IPS-20b (cell line): ENCODE results near the gene ALS2CL.

Experiments used
- H3K27ac ChIP-seq: one replicate; pipeline ENCODE4 v1.5.1; 2013; ENCODE audit warnings: low read length
- H3K27me3 ChIP-seq: 2 replicates; pipeline ENCODE4 v1.6.1; 2013; ENCODE audit warnings: mild to moderate bottlenecking, low read length, inconsistent platforms; ENCODE audit not compliant: insufficient read depth
- H3K36me3 ChIP-seq: 2 replicates; pipeline ENCODE4 v1.6.1; 2013; ENCODE audit warnings: low read depth, mild to moderate bottlenecking, inconsistent platforms, low read length, moderate library complexity; ENCODE audit not compliant: insufficient read depth
- H3K4me1 ChIP-seq: 2 replicates; pipeline ENCODE4 v1.6.1; 2013; ENCODE audit warnings: mild to moderate bottlenecking, control low read depth, inconsistent platforms, low read length, moderate library complexity; ENCODE audit not compliant: insufficient read depth
- H3K4me3 ChIP-seq: 2 replicates; pipeline ENCODE4 v1.5.1; 2013; ENCODE audit warnings: mild to moderate bottlenecking, low read length, inconsistent platforms
- H3K9ac ChIP-seq: 2 replicates; pipeline ENCODE4 v1.6.1; 2013; ENCODE audit warnings: low read depth, mild to moderate bottlenecking, inconsistent platforms, low read length, moderate library complexity
- H3K9me3 ChIP-seq: 2 replicates; pipeline ENCODE4 v1.6.1; 2013; ENCODE audit warnings: mild to moderate bottlenecking, low read depth, low read length, inconsistent platforms; ENCODE audit not compliant: insufficient read depth

Gene ALS2CL

DNA sequence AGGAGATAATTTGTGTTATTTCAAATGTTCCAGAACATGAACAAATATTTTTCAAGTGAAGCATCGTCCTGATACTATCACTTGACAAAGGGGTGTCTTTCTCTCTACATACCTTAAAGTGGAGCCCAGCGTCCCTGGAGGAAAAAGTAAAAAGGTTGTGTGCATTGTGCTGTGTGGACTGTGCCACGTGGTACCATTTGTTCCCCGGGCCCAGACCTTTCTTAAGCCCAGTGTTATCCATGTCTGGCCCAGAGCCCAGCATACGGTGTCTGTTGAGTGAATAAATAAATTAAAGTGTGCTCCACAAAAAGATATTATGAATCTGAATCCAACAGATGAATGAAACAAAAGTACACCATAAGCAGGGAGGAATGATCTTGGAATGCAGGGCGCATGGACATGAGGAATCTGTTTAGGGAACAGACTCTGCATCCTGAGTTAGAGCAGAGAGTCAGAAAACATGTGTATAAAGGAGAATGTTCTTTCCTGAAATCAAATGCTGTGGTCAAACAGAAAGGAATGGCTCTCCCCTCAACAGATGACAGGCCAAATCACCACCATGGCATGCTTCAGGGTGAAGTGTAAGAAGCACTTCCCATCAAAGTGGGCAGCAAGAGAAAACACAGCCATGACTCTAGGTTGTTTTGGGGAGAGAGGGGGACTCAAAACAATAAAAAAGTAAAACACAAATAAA, 32.3 kb upstream of the ALS2CL start:
- Histone ChIP-seq H3K36me3 (no peaks in the 10 kb centered on the region), H3K9me3 (no peaks in the 10 kb centered on the region), H3K27ac (no peak overlapping the region), H3K4me3 (no peak overlapping the region), H3K27me3 (no peaks in the 10 kb centered on the region), H3K4me1 (peaks cover 14% of the 10 kb centered on the region), H3K9ac (no peak overlapping the region)

GRCh38 chr3:46724424-46724823, 30.9 kb upstream of the ALS2CL start:
- Histone ChIP-seq H3K4me1 (peaks cover 14% of the 10 kb centered on the region), H3K27me3 (no peaks in the 10 kb centered on the region), H3K36me3 (no peaks in the 10 kb centered on the region), H3K9ac (no peak overlapping the region), H3K27ac (no peak overlapping the region), H3K4me3 (no peak overlapping the region), H3K9me3 (no peaks in the 10 kb centered on the region)

DNA sequence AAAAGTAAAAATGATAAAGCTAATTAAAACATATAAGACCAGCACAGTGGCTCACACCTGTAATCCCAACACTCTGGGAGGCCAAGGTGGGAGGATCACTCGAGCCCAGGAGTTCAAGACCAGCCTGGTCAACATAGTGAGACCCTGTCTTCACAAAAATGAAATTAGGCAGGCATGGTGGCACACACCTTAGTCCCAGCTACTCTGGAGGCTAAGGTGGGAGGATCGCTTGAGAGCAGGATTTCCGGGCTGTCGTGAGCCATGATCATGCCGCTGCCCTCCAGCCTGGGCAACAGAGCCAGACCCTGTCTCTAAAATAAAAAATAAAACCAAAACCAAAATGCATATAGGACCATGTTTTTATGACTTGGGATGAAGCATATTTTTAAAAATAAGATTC, 29.0 kb upstream of the ALS2CL start:
- Histone ChIP-seq H3K9ac (no peak overlapping the region), H3K27ac (no peak overlapping the region), H3K4me3 (no peak overlapping the region), H3K9me3 (no peaks in the 10 kb centered on the region), H3K27me3 (no peaks in the 10 kb centered on the region), H3K4me1 (peaks cover 11% of the 10 kb centered on the region), H3K36me3 (no peaks in the 10 kb centered on the region)

DNA sequence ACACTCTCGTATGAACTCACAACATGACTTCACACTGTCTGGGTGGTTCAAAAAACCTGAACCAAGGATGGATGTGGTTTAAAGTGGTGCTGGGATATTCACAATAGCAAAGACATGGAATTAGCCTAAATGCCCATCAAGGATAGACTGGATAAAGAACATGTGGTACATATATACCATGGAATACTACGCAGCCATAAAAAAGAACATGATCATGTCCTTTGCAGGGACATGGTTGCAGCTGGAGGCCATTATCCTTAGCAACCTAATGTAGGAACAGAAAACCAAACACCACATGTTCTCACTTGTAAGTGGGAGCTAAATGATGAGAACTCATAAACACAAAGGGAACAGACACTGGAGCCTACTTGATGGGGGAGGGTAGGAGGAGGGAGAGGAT, 27.5 kb upstream of the ALS2CL start:
- H3K27ac ChIP-seq: no peak overlapping the region
- no peak overlapping the region for H3K4me3 ChIP-seq
- H3K36me3 ChIP-seq: no peaks in the 10 kb centered on the region
- H3K27me3 ChIP-seq: no peaks in the 10 kb centered on the region
- no peaks in the 10 kb centered on the region for H3K9me3 ChIP-seq
- peaks cover 4% of the 10 kb centered on the region for H3K4me1 ChIP-seq
- H3K9ac ChIP-seq: no peak overlapping the region

DNA sequence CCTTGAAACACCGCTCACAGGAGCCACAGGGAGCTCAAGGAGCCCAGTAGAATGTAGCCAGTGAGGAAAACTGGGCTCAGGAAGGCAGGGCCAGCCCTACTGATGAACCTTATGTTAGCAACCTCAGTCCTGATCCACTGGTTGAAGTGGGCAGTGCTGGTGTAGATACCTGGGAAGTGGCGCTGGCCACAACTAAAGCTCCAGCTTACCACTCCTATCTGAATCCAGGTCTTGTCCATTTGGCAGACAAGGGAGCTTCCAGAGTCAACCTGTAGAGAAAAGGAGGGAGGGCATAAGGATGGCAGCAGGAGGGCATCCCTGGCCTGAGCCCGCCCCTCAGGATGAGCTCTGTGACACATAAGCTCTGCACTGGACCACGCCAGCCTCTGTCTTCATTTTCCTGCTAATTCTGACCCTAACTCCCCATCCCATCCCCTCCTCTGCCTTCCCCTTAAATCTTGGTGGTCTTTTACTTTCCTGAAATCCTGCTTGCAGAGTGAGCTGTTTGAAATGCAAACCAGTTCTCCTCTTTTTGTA, 26.3 kb upstream of the ALS2CL start:
- no peak overlapping the region for H3K9ac ChIP-seq
- H3K4me1 ChIP-seq: no peaks in the 10 kb centered on the region
- no peaks in the 10 kb centered on the region for H3K9me3 ChIP-seq

GRCh38 chr3:46719044-46719565, 25.6 kb upstream of the ALS2CL start:
- Histone ChIP-seq H3K9ac (no peak overlapping the region), H3K4me1 (no peaks in the 10 kb centered on the region), H3K27me3 (no peaks in the 10 kb centered on the region), H3K4me3 (no peak overlapping the region), H3K36me3 (no peaks in the 10 kb centered on the region), H3K9me3 (no peaks in the 10 kb centered on the region), H3K27ac (no peak overlapping the region)

More for the DNA sequence above, 26.3 kb upstream of the ALS2CL start:
- H3K27me3 ChIP-seq: no peaks in the 10 kb centered on the region
- no peaks in the 10 kb centered on the region for H3K36me3 ChIP-seq
- H3K27ac ChIP-seq: no peak overlapping the region
- no peak overlapping the region for H3K4me3 ChIP-seq

DNA sequence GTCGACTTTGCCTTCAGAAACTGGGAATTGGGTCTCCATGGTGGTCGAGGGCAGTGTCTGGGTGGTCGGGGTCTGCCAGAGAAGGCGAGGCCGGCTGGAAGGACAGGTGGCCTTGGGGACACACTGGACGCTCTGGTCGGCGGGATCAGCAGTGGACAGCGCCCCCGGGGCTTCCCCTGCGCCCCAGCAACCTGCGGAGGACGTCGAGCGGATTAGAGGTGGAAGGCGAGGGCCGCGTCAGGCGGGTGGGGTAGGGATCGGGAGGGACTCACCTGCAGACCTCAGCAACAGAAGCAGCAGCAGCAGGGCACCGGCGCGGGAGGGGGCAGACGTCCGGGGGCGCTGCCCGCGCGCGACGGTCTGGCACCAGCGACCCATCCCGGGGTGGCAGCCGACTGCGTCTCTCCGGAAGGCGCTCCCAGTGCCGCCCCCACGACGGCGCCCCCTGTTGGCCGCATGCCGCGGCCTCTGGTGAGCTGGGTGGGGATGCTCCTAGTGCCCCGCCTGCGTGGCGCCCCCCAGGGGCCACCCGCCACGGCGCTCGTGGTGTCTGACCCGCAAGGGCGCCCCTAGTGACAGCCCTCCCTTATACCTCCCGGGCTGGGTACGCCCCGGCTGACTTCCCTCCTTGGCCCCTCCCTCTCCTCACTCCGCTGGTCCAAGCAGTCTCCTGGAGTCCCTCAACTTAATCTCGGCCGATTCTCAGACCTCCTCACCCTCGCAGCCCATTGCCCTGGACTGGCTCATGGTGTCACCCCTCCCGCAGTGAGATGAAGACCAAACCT, 24.2 kb upstream of the ALS2CL start, which contains the start of gene PRSS50:
Gene PRSS50 (minus strand): TSS at position 423 of the 785 bp plus-strand sequence. CDS start 45 bp downstream, at position 378.
- Histone ChIP-seq H3K27me3 (no peaks in the 10 kb centered on the region), H3K4me3 (no peak within 1 kb of the TSS), H3K9ac (no peak within 1 kb of the TSS), H3K36me3 (no peaks in the 10 kb centered on the region), H3K27ac (no peak within 1 kb of the TSS), H3K4me1 (no peaks in the 10 kb centered on the region), H3K9me3 (no peaks in the 10 kb centered on the region)

DNA sequence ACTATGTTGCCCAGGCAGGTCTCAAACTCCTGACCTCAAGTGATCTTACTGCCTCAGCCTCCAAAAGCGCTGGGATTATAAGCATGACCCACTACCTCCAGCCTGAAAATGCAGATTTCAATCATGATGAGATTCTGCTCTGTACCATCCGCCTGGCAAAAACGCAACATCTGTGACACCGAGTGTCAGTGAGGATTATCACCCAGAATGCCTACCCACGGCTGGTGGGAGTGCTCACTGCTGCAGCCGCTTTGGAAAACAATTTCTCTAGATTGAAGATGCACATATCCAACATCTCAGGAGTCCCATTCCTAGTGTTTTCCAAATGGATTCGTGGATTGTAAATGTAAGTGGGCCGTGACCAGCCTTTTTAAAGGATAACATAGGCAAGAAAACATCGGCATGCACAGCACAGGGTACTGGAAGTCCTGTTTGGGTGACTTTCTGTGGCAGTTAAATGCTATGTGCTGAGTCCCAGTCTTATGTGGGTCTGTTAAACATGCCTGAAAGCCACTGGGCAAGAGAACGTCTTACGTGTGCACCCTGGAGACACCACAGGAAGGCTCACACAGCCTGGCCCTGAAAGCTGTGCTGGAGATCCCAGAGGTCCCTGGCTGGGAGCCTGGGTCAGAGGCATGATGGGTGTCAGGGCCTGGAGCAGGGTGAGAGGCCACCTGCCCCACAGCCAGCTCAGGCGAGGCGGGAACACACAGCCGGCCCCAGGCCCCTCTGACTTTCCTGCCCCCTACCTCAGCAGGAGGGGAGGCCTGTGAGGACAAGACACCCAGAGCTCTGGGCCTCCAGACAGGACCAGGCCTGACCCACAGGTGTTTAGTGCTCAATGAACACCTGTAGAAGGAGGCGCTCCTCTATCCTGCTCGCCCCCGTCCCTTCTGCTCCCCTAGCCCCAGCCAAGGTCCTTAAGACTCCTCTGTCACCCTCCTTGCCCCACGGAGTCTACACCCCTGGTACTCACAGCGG, 23.3 kb upstream of the ALS2CL start:
- no peak overlapping the region for H3K27ac ChIP-seq

DNA sequence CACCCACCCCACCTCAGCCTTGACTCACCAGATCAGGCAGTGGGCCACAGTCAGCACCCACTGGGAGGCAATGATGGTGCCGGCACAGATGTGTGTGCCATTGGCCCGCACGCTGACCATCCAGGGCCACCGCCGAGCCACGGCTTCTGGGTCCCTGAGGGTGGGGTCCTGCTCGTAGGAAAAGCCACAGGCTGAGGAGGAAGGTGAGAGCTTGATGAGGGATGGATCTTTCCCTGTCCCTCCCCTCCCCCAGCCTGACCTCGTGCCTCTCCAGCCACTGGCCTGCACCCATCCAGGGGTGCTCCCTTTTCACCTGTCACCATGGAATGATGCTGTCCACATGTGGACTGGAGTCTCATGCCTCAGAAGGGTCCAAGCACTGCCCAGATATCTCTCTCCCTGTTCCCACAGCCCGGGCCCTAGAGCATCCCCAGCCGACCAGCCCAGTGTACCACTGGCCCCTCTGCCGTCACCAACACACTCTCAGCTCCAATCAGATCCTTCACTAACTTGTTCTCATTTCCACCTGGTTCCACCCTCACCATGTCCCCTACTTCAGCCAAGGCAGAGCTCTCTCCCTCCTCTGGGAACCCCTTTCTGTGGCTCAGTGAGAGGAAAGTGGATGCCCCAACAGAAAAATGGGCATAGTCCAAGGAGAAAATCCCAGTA, 22.2 kb upstream of the ALS2CL start:
- Histone ChIP-seq H3K9ac (no peak overlapping the region), H3K27me3 (no peaks in the 10 kb centered on the region), H3K9me3 (no peaks in the 10 kb centered on the region)

More for the DNA sequence above, 23.3 kb upstream of the ALS2CL start:
- Histone ChIP-seq H3K9ac (no peak overlapping the region), H3K9me3 (no peaks in the 10 kb centered on the region), H3K4me3 (no peak overlapping the region), H3K4me1 (no peaks in the 10 kb centered on the region), H3K36me3 (no peaks in the 10 kb centered on the region), H3K27me3 (no peaks in the 10 kb centered on the region)

GRCh38 chr3:46714728-46715506, 21.4 kb upstream of the ALS2CL start:
- no peak overlapping the region for H3K9ac ChIP-seq
- H3K9me3 ChIP-seq: no peaks in the 10 kb centered on the region
- no peaks in the 10 kb centered on the region for H3K36me3 ChIP-seq
- H3K4me3 ChIP-seq: no peak overlapping the region
- H3K27ac ChIP-seq: no peak overlapping the region
- H3K27me3 ChIP-seq: no peaks in the 10 kb centered on the region
- no peaks in the 10 kb centered on the region for H3K4me1 ChIP-seq

More for the DNA sequence above, 22.2 kb upstream of the ALS2CL start:
- no peaks in the 10 kb centered on the region for H3K4me1 ChIP-seq
- H3K27ac ChIP-seq: no peak overlapping the region
- H3K4me3 ChIP-seq: no peak overlapping the region
- H3K36me3 ChIP-seq: no peaks in the 10 kb centered on the region
